Measurements from ENCODE around the gene YWHAH.

Gene YWHAH

DNA sequence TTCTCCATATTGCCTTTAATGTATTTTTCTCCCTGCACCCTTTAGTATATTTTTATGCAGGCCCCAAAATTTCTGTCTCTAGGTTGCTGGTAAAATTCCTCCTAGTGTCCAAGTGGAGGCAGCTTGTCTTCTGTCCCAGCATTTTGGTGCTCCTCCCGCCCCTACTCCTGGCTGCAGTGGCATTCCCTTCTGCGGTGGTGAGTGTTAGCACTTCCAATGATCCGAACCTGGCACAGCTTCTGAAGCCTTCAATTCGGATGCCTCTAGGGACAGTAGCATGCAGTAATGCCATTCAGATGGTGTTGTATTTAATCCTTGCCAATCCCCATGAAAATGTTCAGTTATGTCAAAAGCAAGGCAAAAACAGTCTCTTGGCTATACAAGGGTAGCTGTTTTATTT lies 5.9 kb downstream of the YWHAH start:
- TF ChIP-seq, protein P1, sequence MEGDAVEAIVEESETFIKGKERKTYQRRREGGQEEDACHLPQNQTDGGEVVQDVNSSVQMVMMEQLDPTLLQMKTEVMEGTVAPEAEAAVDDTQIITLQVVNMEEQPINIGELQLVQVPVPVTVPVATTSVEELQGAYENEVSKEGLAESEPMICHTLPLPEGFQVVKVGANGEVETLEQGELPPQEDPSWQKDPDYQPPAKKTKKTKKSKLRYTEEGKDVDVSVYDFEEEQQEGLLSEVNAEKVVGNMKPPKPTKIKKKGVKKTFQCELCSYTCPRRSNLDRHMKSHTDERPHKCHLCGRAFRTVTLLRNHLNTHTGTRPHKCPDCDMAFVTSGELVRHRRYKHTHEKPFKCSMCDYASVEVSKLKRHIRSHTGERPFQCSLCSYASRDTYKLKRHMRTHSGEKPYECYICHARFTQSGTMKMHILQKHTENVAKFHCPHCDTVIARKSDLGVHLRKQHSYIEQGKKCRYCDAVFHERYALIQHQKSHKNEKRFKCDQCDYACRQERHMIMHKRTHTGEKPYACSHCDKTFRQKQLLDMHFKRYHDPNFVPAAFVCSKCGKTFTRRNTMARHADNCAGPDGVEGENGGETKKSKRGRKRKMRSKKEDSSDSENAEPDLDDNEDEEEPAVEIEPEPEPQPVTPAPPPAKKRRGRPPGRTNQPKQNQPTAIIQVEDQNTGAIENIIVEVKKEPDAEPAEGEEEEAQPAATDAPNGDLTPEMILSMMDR (conservative IDR thresholded peaks at IDR 0.05) = no peak
- peak overlapping the region; percentile 34 for H3K27ac ChIP-seq

DNA sequence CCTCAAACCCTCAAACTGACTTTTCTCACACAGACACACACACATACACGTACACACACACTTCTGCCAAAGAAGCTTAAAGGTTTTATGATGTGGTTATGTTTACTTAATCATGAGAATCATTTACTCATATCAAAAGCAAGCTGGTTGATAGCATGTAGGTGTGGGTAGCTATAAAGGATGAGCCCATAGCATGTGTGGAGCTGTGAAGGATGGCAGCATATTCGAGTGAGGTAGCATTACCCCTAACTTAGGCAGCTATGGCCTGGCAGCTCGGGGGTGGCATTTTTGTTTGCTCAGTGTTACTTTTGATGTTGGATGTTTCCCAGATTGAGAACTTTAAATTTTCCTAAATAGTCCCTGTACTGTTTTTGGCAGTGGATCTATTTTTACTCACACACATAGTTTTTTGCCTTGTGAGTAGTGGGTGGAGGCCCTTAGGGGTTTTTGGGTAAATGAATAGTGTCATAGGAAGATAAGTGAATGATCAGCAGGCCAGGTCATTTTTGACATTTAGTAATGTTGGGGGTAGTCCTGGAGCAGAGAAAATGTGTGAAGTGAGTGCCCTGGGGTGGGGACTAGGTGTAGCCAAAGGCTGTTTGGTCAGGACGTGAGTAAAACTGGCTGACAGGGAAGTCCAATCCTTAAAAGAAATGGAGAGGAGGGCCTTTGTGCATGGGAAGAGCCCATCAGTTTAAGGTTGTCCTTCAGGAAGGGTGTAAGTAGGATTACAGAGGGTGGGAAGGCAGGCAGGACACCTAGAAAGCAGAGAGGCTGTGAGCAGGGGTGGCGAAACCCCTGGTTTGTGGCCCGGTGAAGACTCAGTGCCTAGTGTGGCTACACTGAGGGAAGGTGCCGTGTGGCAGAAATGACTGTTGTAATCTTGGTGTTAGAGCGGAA lies 7.1 kb downstream of the YWHAH start:
- TF ChIP-seq, protein P1 (conservative IDR thresholded peaks at IDR 0.05) = no peak
- peak overlapping the region; percentile 34 for H3K27ac ChIP-seq

DNA sequence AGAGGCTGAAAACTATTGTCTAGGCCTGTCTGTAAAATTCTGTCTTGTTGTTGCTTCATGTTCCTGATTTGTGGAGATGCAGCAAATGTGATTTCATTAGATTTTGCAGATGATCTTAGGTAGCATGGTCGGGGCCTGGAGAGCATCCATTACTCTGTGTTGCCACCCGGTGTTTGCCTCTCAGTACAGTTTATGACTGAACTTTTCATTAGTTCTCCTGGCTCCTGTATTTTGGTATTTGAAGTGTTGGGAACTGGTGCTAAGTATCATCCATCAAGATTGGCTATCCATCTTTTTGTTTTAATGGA lies 7.7 kb downstream of the YWHAH start:
- TF ChIP-seq, protein P1 (conservative IDR thresholded peaks at IDR 0.05) = no peak
- H3K27ac ChIP-seq = peak overlapping the region; percentile 34

DNA sequence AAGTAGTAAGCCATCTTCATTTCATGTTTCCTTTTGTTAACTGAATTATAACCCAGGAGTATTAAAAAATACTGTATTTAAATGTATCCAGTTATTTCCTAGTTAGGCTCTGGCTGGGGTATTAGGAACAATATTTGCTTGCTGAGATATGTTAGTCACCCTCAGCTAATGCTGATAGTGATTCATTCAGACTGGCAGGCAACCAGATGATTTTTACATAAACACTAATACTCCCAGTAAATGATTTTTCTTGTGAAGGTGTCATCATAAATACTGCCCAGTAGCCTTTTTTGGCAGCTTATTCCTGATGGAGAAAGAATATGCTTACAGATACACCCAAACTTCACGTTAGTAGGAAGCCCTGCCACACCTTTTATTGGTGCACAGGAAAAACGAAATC lies 8.1 kb downstream of the YWHAH start:
- TF ChIP-seq, protein P1 (conservative IDR thresholded peaks at IDR 0.05) = no peak
- H3K27ac ChIP-seq = no peak overlapping the region

DNA sequence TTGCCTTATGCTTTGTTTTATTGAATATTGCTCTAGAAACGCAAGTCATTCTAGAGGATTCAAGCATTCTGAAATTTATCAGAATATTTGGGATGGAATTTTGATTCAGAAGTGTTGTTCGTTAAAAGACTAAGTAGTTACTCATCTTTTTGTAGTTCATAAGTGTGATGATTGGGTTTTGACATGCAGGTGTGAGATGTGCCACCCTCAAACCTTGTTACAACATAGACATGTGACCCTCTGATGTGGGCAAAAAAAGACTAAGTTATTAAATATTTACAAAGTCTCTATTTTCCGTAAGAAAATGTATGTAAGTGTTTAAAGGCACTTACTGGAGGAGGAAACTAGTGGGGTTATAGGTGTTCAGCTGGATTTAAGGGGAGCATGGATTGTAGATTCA lies 8.9 kb downstream of the YWHAH start:
- no peak overlapping the region for H3K27ac ChIP-seq
- TF ChIP-seq, protein P1 (conservative IDR thresholded peaks at IDR 0.05) = no peak

DNA sequence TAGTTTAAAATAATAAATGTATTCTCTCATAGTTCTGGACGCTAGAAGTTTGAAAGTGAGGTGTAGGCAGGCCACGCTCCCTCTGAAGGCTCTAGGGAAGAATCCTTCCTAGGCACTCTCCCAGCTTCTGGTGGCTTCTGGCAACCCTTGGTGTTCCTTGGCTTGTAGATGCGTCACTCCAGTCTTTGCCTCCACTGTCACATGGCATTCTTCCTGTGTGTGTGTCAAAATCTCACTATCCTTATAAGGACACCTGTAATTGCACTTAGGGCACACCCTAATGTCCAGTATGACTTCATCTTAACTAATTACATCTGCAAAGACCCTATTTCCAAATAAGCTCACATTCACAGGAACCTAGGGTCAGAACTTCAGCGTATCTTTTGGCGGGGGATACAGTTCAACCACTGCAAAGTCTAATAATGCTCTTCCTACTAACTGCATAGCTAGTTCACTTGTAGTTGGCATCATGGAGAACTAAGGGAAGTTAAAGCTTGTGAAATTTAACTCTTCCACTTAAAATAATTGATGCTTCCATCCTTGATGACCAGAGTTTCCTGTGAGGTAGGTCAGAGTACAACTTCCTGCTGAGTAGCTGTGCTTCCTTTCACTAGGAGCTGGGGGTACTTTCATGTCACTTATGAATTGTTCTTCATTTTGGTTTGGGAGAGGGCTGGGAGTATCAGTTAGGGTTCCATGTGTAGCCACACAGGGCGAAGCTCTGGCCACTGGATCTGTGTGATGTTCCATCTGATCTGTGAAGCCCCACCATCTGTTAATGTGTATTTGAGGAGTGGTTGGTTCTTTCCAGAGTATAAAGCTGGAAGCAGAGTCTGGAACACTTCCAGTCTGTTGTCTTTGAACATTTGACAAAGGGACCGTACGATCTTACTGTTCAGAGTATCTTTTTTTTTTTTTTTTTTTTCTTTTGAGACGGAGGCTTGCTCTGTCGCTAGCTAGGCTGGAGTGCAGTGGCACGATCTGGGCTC lies 10.5 kb downstream of the YWHAH start:
- TF ChIP-seq, protein P1 (conservative IDR thresholded peaks at IDR 0.05) = no peak
- H3K27ac ChIP-seq = no peak overlapping the region

DNA sequence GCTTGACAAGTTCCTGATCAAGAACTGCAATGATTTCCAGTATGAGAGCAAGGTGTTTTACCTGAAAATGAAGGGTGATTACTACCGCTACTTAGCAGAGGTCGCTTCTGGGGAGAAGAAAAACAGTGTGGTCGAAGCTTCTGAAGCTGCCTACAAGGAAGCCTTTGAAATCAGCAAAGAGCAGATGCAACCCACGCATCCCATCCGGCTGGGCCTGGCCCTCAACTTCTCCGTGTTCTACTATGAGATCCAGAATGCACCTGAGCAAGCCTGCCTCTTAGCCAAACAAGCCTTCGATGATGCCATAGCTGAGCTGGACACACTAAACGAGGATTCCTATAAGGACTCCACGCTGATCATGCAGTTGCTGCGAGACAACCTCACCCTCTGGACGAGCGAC lies 12.0 kb downstream of the YWHAH start:
- TF ChIP-seq, protein P1 (conservative IDR thresholded peaks at IDR 0.05) = no peak
- H3K27ac ChIP-seq = no peak overlapping the region
